Measurements from ENCODE around the gene KIAA1671. TPM values are rescaled to one million over a fixed set of nuclear protein-coding genes. Genes with fewer than 3 reads are reported as not detected.
"Not testable (repeated sequence)": the region's sequence is repeated elsewhere in the genome, so short reads cannot be mapped to it uniquely, and the experiment has no call there.

KIAA1671 gene
- total RNA-seq, 2 experiments from 2014 or later = 5.1 to 5.5 TPM

DNA sequence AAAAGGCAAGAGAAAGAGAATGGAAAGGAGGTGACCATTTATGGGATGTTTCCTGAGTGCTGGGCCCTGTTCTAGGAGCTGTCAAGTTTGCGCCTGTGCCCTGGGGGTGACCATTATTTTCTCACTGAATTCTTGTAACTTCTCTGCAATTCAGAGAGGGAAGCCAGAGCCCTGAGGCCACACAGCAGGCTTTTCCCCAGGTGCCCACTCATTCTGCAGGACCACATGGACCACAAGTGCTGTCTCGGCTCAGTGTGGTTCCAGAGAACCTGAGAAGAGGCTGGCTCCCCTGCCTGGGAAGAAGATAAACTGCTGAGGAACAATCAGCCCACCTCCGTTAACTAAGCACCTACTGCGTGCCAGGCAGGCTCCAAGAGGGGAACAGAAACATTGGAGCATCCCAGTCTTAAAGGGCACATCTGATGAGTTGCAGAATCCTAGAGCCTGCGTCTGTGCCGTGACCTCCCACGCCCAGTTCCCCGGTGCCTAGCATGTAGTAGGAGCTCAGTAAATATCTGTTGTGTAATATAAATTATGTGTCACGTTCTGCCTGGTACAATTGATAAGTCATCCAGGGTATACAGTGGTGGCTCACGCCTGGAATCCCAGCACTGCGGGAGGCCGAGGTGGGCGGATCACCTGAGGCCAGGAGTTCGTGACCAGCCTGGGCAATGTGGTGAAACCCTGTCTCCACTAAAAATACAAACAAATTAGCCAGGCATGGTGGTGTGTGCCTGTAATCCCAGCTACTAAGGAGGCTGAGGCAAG, 215.5 kb downstream of the KIAA1671 start:
- H3K27ac Mint-ChIP-seq = no peak overlapping the region
- peaks cover 4% of the 10 kb centered on the region for H3K4me1 Mint-ChIP-seq (ENCODE audit: low read depth)
- ChIA-PET POLR2A (no interaction called here), CTCF (no interaction called here)
- DNase-seq (no peak), ATAC-seq (no peak)
- H3K4me3 Mint-ChIP-seq = no peak overlapping the region
- no peaks in the 10 kb centered on the region for H3K27me3 Mint-ChIP-seq (ENCODE audit: low read depth)
- H3K36me3 Mint-ChIP-seq (ENCODE audit: low read depth) = no peaks in the 10 kb centered on the region
- H3K9me3 Mint-ChIP-seq (ENCODE audit: insufficient read depth) = no peaks in the 10 kb centered on the region

- Mint-ChIP-seq H3K9me3 (ENCODE audit: insufficient read depth) (no peaks in the 10 kb centered on the region), H3K4me3 (no peak overlapping the region), H3K36me3 (ENCODE audit: low read depth) (no peaks in the 10 kb centered on the region), H3K27me3 (ENCODE audit: low read depth) (no peaks in the 10 kb centered on the region), H3K4me1 (ENCODE audit: low read depth) (no peaks in the 10 kb centered on the region), H3K27ac (no peak overlapping the region)
- DNase-seq (no peak), ATAC-seq (no peak)
- ChIA-PET POLR2A (no interaction called here), CTCF (no interaction called here)
Observed at GRCh38 chr22:25169278-25170031, 216.9 kb downstream of the KIAA1671 start.

DNA sequence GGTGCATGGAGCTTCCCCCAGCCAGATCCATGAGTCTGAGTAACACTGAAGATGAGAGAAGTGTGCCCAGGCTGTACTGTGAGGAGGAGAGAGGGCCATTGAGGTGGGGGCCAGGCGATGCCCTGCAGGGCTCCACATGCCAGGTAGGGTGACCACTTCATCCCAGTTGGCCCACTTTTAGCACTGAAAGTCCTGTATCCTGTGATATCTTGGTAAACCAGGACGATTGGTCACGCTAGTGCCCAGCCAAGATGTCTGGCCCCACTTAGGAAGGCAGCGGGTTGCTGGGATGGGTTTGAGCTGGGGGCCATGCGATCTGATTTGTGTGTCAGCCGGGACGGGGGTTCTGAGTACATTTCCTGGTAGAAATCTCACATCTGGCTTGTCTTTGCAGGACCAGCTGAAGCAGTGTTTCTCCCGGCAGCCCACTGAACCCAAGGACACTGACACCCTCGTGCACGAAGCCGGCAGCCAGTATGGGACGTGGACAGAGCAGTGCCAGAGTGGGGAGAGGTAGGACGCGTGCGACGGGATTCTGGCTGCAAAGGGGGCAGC, 218.0 kb downstream of the KIAA1671 start:
- CTCF ChIA-PET = no interaction called here

DNA sequence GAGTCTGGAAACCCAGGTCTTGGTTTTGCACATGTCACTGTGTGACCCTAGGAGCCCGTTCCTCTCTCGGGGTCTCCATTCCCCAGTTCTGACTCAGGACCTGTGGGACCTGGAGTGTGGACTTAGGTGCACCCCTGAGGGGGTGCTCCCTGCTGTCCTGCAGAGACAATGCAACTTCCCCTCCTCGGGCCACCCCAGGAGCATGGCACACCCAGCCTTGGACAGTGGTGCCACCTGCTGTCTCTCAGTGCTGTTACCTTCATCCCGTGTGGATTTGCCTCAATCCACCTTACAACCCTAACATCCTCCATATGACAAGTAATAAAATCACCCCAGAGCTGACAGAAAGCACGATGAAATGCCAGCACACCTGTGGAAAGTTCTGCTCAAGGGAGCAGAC, 219.6 kb downstream of the KIAA1671 start:
- Mint-ChIP-seq H3K36me3 (ENCODE audit: low read depth) (no peaks in the 10 kb centered on the region), H3K4me3 (no peak overlapping the region)
- CTCF ChIA-PET = interaction anchor here (0.7 to 2.5 kb wide), 3 partner anchors 44 to 90 kb away, joined by 3 to 9 read pairs (median 5); no protein-coding TSS in a partner anchor

More for the DNA sequence above, 218.0 kb downstream of the KIAA1671 start:
- no peaks in the 10 kb centered on the region for H3K4me1 Mint-ChIP-seq (ENCODE audit: low read depth)
- ATAC-seq = no peak
- DNase-seq = no peak
- no peak overlapping the region for H3K4me3 Mint-ChIP-seq
- H3K27ac Mint-ChIP-seq = peak overlapping the region; percentile 39
- no peaks in the 10 kb centered on the region for H3K36me3 Mint-ChIP-seq (ENCODE audit: low read depth)
- POLR2A ChIA-PET = no interaction called here
- H3K27me3 Mint-ChIP-seq (ENCODE audit: low read depth) = no peaks in the 10 kb centered on the region
- H3K9me3 Mint-ChIP-seq (ENCODE audit: insufficient read depth) = no peaks in the 10 kb centered on the region

GRCh38 chr22:25174156-25174887, 221.8 kb downstream of the KIAA1671 start:
- CTCF ChIA-PET = interaction anchor here (1.1 to 1.3 kb wide), 2 partner anchors 124 to 125 kb away, joined by 3 read pairs; no protein-coding TSS in a partner anchor
- Mint-ChIP-seq H3K27me3 (ENCODE audit: low read depth) (no peaks in the 10 kb centered on the region), H3K9me3 (ENCODE audit: insufficient read depth) (peaks cover 1% of the 10 kb centered on the region), H3K27ac (no peak overlapping the region), H3K4me1 (ENCODE audit: low read depth) (no peaks in the 10 kb centered on the region), H3K36me3 (ENCODE audit: low read depth) (peaks cover 4% of the 10 kb centered on the region), H3K4me3 (no peak overlapping the region)
- ATAC-seq (no peak), DNase-seq (no peak)
- POLR2A ChIA-PET = interaction anchor here (0.6 kb wide), 1 partner anchor 701 kb away, joined by 8 read pairs; no protein-coding TSS in a partner anchor

More for the DNA sequence above, 219.6 kb downstream of the KIAA1671 start:
- DNase-seq (peak; percentile 42), ATAC-seq (no peak)
- Mint-ChIP-seq H3K27me3 (ENCODE audit: low read depth) (no peaks in the 10 kb centered on the region), H3K4me1 (ENCODE audit: low read depth) (no peaks in the 10 kb centered on the region), H3K27ac (no peak overlapping the region), H3K9me3 (ENCODE audit: insufficient read depth) (no peaks in the 10 kb centered on the region)
- POLR2A ChIA-PET = no interaction called here

- CTCF ChIA-PET = no interaction called here
- ATAC-seq (no peak), DNase-seq (no peak)
- Mint-ChIP-seq H3K4me3 (no peak overlapping the region), H3K4me1 (ENCODE audit: low read depth) (no peaks in the 10 kb centered on the region), H3K27me3 (ENCODE audit: low read depth) (no peaks in the 10 kb centered on the region), H3K36me3 (ENCODE audit: low read depth) (peaks cover 10% of the 10 kb centered on the region), H3K27ac (no peak overlapping the region), H3K9me3 (ENCODE audit: insufficient read depth) (peaks cover 7% of the 10 kb centered on the region)
- POLR2A ChIA-PET = interaction anchor here (0.6 kb wide), 1 partner anchor 700 kb away, joined by 8 read pairs; no protein-coding TSS in a partner anchor
Observed at GRCh38 chr22:25174888-25175411, 222.4 kb downstream of the KIAA1671 start.

DNA sequence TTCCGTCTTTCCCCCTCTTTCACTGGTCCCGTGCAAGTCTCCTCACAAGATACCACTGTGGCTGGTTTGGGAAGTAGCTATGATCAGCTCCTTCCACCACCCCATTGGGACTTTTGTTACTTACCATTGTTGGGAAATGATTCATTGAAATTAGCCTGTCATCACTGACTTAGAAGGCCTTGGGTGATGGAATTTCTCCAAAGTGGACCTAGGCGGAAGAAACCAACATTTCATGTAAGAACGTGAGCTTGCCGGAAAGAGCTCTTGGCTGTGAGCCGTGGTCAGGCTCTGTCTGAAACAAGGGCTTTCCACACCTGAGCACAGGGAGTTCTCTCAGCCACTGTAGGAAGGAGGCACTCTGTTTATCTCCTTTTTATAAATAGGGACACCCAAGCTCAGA, 223.7 kb downstream of the KIAA1671 start:
- CTCF ChIA-PET = interaction anchor here (0.8 kb wide), 1 partner anchor 95 kb away, joined by 4 read pairs; no protein-coding TSS in a partner anchor
- peak overlapping the region; percentile 10 for H3K27ac Mint-ChIP-seq
- H3K36me3 Mint-ChIP-seq (ENCODE audit: low read depth) = peaks cover 11% of the 10 kb centered on the region
- POLR2A ChIA-PET = no interaction called here
- H3K9me3 Mint-ChIP-seq (ENCODE audit: insufficient read depth) = peaks cover 8% of the 10 kb centered on the region
- H3K27me3 Mint-ChIP-seq (ENCODE audit: low read depth) = no peaks in the 10 kb centered on the region
- no peak overlapping the region for H3K4me3 Mint-ChIP-seq
- DNase-seq (no peak), ATAC-seq (no peak)
- no peaks in the 10 kb centered on the region for H3K4me1 Mint-ChIP-seq (ENCODE audit: low read depth)

DNA sequence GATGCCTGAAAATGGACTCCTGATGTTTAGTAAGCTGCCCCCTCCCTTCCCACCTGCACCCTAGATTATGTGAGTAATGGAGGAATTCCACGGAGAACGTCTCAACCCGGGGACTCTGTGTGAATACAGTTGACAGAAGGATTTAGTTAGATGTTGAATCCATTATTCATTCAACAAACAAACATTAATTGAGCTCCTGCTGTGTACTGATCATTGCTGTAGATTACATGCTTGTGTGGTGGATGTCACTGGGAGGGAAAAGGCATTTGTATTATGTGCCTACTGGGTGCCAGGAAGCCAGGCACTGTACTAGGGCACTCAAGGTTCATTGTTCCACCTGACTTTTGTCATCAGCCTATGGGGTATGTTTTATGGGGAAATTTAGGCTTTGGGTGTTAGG, 224.3 kb downstream of the KIAA1671 start:
- Mint-ChIP-seq H3K27ac (no peak overlapping the region), H3K36me3 (ENCODE audit: low read depth) (peaks cover 15% of the 10 kb centered on the region), H3K9me3 (ENCODE audit: insufficient read depth) (peaks cover 8% of the 10 kb centered on the region), H3K4me1 (ENCODE audit: low read depth) (no peaks in the 10 kb centered on the region), H3K27me3 (ENCODE audit: low read depth) (no peaks in the 10 kb centered on the region), H3K4me3 (no peak overlapping the region)
- no peak for DNase-seq
- ChIA-PET CTCF (interaction anchor here (0.8 kb wide), 1 partner anchor 95 kb away, joined by 4 read pairs; no protein-coding TSS in a partner anchor), POLR2A (no interaction called here)
- no peak for ATAC-seq

- H3K4me1 Mint-ChIP-seq (ENCODE audit: low read depth) = no peaks in the 10 kb centered on the region
Observed at GRCh38 chr22:25177226-25177625, 224.7 kb downstream of the KIAA1671 start.

GRCh38 chr22:25177895-25178294, 225.4 kb downstream of the KIAA1671 start:
- Mint-ChIP-seq H3K36me3 (ENCODE audit: low read depth) (peaks cover 18% of the 10 kb centered on the region), H3K27ac (no peak overlapping the region), H3K27me3 (ENCODE audit: low read depth) (no peaks in the 10 kb centered on the region), H3K4me1 (ENCODE audit: low read depth) (no peaks in the 10 kb centered on the region), H3K9me3 (ENCODE audit: insufficient read depth) (peaks cover 8% of the 10 kb centered on the region), H3K4me3 (no peak overlapping the region)
- CTCF ChIA-PET = no interaction called here
- POLR2A ChIA-PET = no interaction called here
- DNase-seq = no peak
- no peak for ATAC-seq

More at GRCh38 chr22:25177226-25177625, 224.7 kb downstream of the KIAA1671 start:
- DNase-seq = no peak
- H3K27me3 Mint-ChIP-seq (ENCODE audit: low read depth) = no peaks in the 10 kb centered on the region
- no peak for ATAC-seq
- H3K9me3 Mint-ChIP-seq (ENCODE audit: insufficient read depth) = peaks cover 8% of the 10 kb centered on the region
- peaks cover 16% of the 10 kb centered on the region for H3K36me3 Mint-ChIP-seq (ENCODE audit: low read depth)
- no peak overlapping the region for H3K4me3 Mint-ChIP-seq
- ChIA-PET POLR2A (no interaction called here), CTCF (no interaction called here)
- H3K27ac Mint-ChIP-seq = no peak overlapping the region

DNA sequence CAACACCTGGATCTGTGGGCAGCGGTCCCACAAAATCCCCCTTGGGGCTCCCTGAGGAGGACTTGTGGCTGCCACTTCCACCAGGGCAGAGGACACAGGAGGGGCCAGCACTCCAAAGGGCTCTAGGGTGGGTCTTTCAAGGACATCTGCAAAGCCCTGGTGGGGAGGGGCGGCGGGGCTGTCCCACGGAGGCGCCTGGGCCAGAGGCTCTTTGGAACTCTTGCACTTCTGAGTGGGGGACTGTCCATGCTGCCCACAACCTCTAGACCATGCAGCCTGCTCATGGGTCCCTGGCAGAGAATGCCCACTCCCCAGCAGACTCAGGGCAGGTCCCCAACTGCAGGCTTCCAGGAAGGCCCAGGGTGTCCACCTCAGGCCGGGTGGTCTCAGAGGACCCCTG, 225.8 kb downstream of the KIAA1671 start:
- Mint-ChIP-seq H3K36me3 (ENCODE audit: low read depth) (peaks cover 18% of the 10 kb centered on the region), H3K4me3 (peak overlapping the region; percentile 43)
- POLR2A ChIA-PET; CTCF ChIA-PET; ATAC-seq; DNase-seq; H3K9me3 Mint-ChIP-seq (ENCODE audit: insufficient read depth); H3K27ac Mint-ChIP-seq; H3K27me3 Mint-ChIP-seq (ENCODE audit: low read depth); H3K4me1 Mint-ChIP-seq (ENCODE audit: low read depth): not testable (repeated sequence)

All from activated CD8-positive, alpha-beta T cell treated with anti-CD3 and anti-CD28 coated beads, Interleukin-2, amount 10 ng/mL, durations not matched to agents 7 days and 5 days (primary cell).